Heart left ventricle (tissue), 13 donors: ENCODE measurements around the gene MYMK.

Source experiments
- POLR2A ChIP-seq, 2 donors: fragments of 450-650 bp; IDR thresholded peaks; one replicate each; pipeline ENCODE4 v1.6.1; 2017; ENCODE audit warnings: antibody characterized with exemption in 2 of 2, mild to moderate bottlenecking in 2 of 2, moderate library complexity in 2 of 2
- TF ChIP-seq, protein P1 (sequence below), 12 donors: fragments of 200-600 bp; sonication (generic) in 4 of 12; IDR thresholded peaks; one replicate each; pipeline versions ENCODE4 v1.5.0 to v1.8.0; 2018 to 2022; ENCODE audit warnings: antibody characterized with exemption in 12 of 12, mild to moderate bottlenecking in 5 of 12
- donor health status: ischemic (EF 13 %, LVEDD 7.1; RV severe dilation, severe dysfunction).
- donor health status: DM: no; HTN: yes; CAD: no.
- donor health status: DM: no; HTN: no; CAD: no.
- donor health status: ischemic (EF 25% LVEDD 6.9; RV normal size, moderate dysfunction).
- donor health status: ischemic (EF 25% LVEDD 5.7; RV mildly dilated, moderate dysfunction).
- donor health status: ischemic (EF 35%, LVEDD 5.7; RV mildly dilated, moderate dysfunction).
- donor health status: nonischemic (EF 11% LVEDD 7.7; RV severe dilation, severe dysfunction).
- donor health status: DM: yes; HTN: yes; CAD: no.
- donor health status: PGD.
- donor health status: ischemic (EF 29% LVEDD 5.4; RV normal size, mild dysfunction).
- donor health status: nonischemic (EF 23%, LVEDD 6.1; RV moderate dilation, normal function).

DNA sequence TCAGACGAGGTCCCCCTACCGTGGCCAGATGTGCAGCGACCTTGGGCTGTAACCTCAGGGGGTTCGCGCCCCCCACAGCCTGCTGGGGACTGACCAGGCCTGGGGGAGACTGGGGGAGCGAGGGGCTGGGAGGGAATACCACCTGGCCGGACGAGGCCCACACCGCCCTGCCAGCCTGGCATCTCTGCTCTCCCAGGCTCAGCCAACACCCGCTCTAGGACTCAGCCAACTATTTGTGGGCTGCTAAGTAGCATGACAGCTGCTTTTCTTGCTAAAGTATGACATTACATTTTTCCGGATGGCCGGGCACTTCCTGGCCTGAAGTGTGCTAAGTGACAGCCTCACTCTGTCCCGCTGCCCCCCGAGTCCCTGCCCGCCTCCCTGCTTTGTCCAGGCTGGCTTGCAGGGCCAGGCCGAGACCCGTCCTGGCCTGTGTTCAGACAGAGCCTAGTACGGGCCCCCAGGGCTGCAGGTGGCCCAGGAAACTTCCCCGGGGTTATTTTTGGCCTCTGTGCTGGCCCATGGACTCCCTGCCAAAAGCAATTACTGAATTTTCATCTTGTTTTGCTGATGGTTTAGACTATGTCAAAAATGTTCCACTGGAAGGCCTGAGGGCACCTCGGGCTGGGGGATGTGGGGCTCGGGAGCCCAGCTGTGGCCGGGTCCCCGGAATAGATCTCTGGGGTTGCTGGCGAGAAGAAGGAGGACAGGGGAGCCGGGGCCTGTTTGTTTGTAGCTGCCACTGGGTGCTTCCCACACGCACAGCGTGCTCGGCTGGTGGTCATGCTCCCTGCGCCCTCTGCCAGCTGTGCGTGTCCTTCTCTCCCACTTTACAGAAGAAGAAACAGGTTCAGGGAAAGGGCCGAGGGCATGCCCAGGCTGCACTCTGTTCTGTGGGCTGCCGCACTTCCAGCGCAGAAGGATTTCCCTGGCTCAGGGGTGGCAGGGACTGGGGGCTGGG is 32.4 kb downstream of the MYMK start:
- TF ChIP-seq, protein P1, sequence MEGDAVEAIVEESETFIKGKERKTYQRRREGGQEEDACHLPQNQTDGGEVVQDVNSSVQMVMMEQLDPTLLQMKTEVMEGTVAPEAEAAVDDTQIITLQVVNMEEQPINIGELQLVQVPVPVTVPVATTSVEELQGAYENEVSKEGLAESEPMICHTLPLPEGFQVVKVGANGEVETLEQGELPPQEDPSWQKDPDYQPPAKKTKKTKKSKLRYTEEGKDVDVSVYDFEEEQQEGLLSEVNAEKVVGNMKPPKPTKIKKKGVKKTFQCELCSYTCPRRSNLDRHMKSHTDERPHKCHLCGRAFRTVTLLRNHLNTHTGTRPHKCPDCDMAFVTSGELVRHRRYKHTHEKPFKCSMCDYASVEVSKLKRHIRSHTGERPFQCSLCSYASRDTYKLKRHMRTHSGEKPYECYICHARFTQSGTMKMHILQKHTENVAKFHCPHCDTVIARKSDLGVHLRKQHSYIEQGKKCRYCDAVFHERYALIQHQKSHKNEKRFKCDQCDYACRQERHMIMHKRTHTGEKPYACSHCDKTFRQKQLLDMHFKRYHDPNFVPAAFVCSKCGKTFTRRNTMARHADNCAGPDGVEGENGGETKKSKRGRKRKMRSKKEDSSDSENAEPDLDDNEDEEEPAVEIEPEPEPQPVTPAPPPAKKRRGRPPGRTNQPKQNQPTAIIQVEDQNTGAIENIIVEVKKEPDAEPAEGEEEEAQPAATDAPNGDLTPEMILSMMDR (IDR thresholded peaks at IDR 0.05), result no peak
- no peak for TF ChIP-seq POLR2A (IDR thresholded peaks at IDR 0.05)
